Cardiac muscle cell (in vitro differentiated cells and primary cell): ENCODE results near the gene PLXNA1. TPM values are rescaled to one million over a fixed set of nuclear protein-coding genes. Genes with fewer than 3 reads are reported as not detected.

Experiments
- DNase-seq, 2 donors: peaks; one replicate each; pipeline versions ENCODE4 v3.0.0 to v3.0.0-alpha.2; 2010 to 2017; ENCODE audit warnings: low read depth in 1 of 2, low spot score in 1 of 2
- H3K27ac ChIP-seq: fragments of 200-600 bp; sonication (generic); 2 replicates; pipeline ENCODE4 v1.5.1; 2016
- H3K27me3 ChIP-seq: fragments of 200-600 bp; sonication (generic); 2 replicates; pipeline ENCODE4 v1.6.0; 2016; ENCODE audit warnings: control low read depth
- H3K36me3 ChIP-seq: fragments of 200-600 bp; sonication (generic); 2 replicates; pipeline ENCODE4 v1.5.1; 2016; ENCODE audit warnings: control low read depth
- H3K4me1 ChIP-seq: fragments of 200-600 bp; sonication (generic); 2 replicates; pipeline ENCODE4 v1.8.1; 2017; ENCODE audit warnings: low read depth, mild to moderate bottlenecking, mixed run types
- H3K4me3 ChIP-seq: fragments of 200-600 bp; sonication (generic); 2 replicates; pipeline ENCODE4 v1.5.1; 2016; ENCODE audit warnings: mild to moderate bottlenecking
- H3K9me3 ChIP-seq: fragments of 200-600 bp; sonication (generic); 2 replicates; pipeline ENCODE4 v1.5.1; 2017; ENCODE audit warnings: low read depth, mild to moderate bottlenecking, control low read depth
- CTCF ChIP-seq: IDR thresholded peaks from 2 replicates; pipeline ENCODE4 v1.5.1; 2012; ENCODE audit warnings: low read depth, mild to moderate bottlenecking, low read length
- polyA plus RNA-seq: library from polyadenylated mRNA; unstranded; fragments of >200 nt; fragmentation: Nextera tagmentation; extraction: Ambion mirVana; gene quantifications from 2 replicates; pipeline ENCODE4 v1.2.1, GENCODE V29; 2016
- total RNA-seq: library from RNA; depleted of rRNA; stranded (reverse); fragments of >200 nt; gene quantifications from 2 replicates; pipeline ENCODE4 v1.2.3, GENCODE V29; 2016

The PLXNA1 gene
- total and polyA plus RNA-seq, 2 experiments from 2014 or later: 19.5 to 71.0 TPM

GRCh38 chr3:127030508-127031412 lies 47.8 kb downstream of the PLXNA1 start:
- Histone ChIP-seq H3K36me3 (no peaks in the 10 kb centered on the region), H3K27ac (no peak overlapping the region), H3K27me3 (no peaks in the 10 kb centered on the region), H3K9me3 (no peaks in the 10 kb centered on the region), H3K4me1 (no peaks in the 10 kb centered on the region), H3K4me3 (no peak overlapping the region)
- TF ChIP-seq CTCF: no peak
- DNase-seq: no peak

GRCh38 chr3:127031413-127031810 lies 48.5 kb downstream of the PLXNA1 start:
- no peak for DNase-seq
- Histone ChIP-seq H3K4me3 (no peak overlapping the region), H3K4me1 (no peaks in the 10 kb centered on the region), H3K9me3 (no peaks in the 10 kb centered on the region), H3K27ac (no peak overlapping the region), H3K27me3 (no peaks in the 10 kb centered on the region), H3K36me3 (no peaks in the 10 kb centered on the region)
- TF ChIP-seq CTCF: no peak

GRCh38 chr3:127031845-127032244 lies 48.9 kb downstream of the PLXNA1 start:
- Histone ChIP-seq H3K36me3 (no peaks in the 10 kb centered on the region), H3K4me1 (no peaks in the 10 kb centered on the region), H3K27ac (no peak overlapping the region), H3K4me3 (no peak overlapping the region), H3K27me3 (no peaks in the 10 kb centered on the region), H3K9me3 (no peaks in the 10 kb centered on the region)
- TF ChIP-seq CTCF: no peak
- no peak for DNase-seq

- TF ChIP-seq CTCF: no peak
- no peaks in the 10 kb centered on the region for H3K9me3 ChIP-seq
- DNase-seq: no peak
- no peaks in the 10 kb centered on the region for H3K36me3 ChIP-seq
- no peaks in the 10 kb centered on the region for H3K4me1 ChIP-seq
- no peak overlapping the region for H3K27ac ChIP-seq
- no peaks in the 10 kb centered on the region for H3K27me3 ChIP-seq
- H3K4me3 ChIP-seq: no peak overlapping the region
Measured at GRCh38 chr3:127032296-127032990, 49.5 kb downstream of the PLXNA1 start.

Other genes starting within 250 kb of the PLXNA1 start
- not detected in 2 replicates for gene PRR23E, start 210.0 kb downstream of the PLXNA1 start, total RNA-seq
- gene PRR23E, start 210.0 kb downstream of the PLXNA1 start, polyA plus RNA-seq: not detected in 2 replicates